Activated T-cell treated with anti-CD3 and anti-CD28 coated beads for 48 hours (primary cell): Measurements from ENCODE around the gene GAGE10.
"Not testable (repeated sequence)": the region's sequence is repeated elsewhere in the genome, so short reads cannot be mapped to it uniquely, and the experiment has no call there.

ENCODE experiments used
- DNase-seq: peaks from one replicate; pipeline ENCODE4 v3.0.0-alpha.2; 2020; ENCODE audit warnings: low read depth

GAGE10 gene

GRCh38 chrX:49330421-49330820, 27.0 kb downstream of the GAGE10 start:
- DNase-seq: not testable (repeated sequence)

- DNase-seq: not testable (repeated sequence)
These were observed 27.8 kb downstream of the GAGE10 start, which contains the start of gene GAGE13 for GRCh38 chrX:49331282-49331681. Gene GAGE13 (plus strand): TSS chrX:49331582. CDS start chrX:49332738, 1,156 bp downstream.

DNA sequence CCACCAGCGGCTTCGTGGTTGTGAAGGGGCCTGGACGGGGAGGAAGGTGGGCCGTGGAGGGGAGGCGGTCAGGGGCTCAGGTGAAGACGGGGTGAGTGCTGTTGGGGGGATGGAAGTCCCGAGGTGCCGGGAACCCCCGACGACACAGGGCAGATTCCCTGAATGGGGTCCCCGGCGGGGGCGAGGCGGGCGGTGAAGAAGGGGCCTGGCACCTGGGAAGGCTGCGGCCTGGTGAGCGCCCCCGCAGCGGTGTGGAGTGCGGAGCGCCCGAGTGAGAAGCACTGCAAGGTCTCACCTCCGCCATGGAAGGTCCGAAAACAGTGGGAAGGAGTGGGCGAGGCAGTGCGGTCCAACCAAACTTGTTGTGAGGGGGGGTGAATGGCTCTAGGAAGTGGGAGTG, 28.4 kb downstream of the GAGE10 start:
- not testable (repeated sequence) for DNase-seq

DNA sequence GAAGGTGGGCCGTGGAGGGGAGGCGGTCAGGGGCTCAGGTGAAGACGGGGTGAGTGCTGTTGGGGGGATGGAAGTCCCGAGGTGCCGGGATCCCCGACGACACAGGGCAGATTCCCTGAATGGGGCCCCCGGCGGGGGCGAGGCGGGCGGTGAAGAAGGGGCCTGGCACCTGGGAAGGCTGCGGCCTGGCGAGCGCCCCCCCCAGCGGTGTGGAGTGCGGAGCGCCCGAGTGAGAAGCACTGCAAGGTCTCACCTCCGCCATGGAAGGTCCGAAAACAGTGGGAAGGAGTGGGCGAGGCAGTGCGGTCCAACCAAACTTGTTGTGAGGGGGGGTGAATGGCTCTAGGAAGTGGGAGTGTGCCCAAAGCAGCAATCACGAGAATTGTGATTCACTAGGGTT, 38.0 kb downstream of the GAGE10 start:
- not testable (repeated sequence) for DNase-seq

DNA sequence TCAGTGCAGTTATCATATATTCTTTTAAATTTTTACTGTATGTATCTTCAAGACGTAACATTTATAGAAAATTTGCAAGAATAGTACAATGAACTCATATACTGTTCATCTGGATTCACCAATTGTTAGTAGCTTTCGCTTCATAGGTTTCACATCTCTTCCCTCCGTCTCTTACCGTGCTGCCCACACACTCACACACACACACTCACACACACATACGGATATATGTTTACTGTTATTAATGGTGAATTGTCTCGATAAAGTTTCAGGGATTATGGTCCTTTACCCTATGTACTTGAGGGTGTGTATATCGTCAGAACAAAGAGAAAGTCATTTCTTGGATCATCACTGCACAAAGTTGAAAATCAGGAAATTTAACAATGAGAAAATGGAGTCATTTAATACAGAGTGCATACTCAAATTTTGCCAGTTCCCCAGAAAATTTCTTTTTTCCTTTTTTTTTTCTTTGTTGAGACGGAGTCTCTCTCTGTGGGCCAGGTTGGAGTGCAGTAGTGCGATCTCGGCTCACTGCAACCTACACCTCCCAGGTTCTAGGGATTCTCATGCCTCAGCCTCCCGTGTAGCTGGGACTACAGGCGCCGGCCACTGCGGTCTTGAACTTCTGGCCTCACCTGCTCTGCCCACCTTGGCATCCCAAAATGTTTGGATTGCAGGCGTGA, 41.2 kb downstream of the GAGE10 start:
- not testable (repeated sequence) for DNase-seq

GRCh38 chrX:49345402-49345801, 42.0 kb downstream of the GAGE10 start:
- not testable (repeated sequence) for DNase-seq

- DNase-seq: not testable (repeated sequence)
These were observed 42.7 kb downstream of the GAGE10 start for GRCh38 chrX:49346150-49346549.
